CD4-positive, alpha-beta T cell treated with Interleukin-1 beta for 1 hour (primary cell): ENCODE data around the gene KL.

ENCODE experiments used
- DNase-seq, 2 donors: peaks; one replicate each; pipeline ENCODE4 v3.0.0-alpha.2; 2020 to 2022

KL gene

DNA sequence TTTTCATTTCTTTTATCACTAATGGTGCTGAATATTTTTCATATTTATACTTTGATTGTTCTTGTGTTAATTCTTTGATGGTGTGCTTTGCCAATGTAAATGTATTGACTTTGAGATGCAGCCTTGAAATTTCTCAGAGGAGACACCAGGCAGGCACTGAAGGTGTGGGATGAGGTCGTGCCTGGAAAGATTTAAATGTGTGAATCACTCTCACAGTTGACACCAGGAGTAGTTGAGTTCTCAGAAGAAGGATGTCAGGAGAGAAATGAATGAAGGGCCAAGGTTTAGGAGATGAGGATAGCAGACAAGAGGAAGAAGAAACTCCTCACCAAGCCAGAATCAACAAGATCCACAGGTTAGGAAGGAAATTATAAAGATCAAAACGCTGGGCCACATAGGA, 10.1 kb upstream of the KL start:
- DNase-seq: no peak

DNA sequence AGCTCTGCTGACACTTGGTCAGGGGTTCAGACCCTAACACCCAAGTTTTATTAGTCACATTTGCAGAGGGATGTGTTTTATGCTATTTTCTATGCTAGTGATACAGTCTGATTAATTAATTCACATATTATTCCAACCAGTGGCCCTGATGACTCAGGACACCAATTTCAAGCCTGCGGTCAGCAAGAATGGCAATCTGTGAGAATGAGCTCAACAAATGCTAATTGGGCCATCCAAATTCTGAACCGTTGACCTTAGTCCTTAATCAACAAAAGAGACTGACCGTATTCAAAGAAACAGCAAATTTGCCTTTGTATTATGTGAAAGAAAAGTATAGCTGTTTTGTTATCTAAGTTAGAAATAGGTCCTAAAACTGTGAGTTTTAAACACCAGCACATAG, 9.6 kb upstream of the KL start:
- DNase-seq: no peak

DNA sequence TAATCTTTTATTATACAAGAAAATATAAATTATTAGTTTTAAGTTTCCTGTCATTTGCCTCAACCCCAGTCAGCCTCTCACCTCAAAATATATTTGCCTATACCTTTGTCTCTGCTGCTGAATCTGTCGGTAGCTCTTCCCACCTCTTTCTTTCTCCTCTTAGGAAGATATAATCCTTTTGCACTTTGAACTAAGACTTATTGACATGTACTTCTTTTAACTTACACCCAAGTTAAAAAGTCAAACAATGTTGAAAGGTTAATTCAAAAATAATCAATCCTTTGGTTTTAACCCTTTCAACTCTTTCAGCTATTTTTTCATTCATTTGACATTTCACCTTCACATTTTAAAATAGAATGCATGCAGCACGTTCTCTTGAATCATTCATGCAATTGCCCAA, 9.0 kb upstream of the KL start:
- no peak for DNase-seq

DNA sequence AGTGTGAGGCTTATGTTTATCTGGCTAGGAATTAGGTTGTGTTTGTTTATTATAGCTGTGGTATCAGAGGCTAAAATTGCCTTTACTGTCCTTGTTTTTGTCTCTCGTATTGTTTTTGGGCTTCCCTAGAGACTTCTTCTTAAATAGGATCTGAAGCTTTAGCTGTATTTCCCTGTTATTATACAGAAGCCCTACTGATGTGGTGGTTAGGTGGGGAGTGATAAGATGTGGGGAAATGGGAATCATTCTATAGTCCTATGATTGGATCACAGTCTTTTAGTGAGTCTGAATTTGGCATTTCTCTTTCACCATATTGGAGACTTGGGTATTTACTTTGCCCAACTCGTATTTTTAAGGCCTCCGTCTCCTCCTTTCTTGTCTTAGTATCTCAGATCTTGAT, 8.3 kb upstream of the KL start:
- no peak for DNase-seq

DNA sequence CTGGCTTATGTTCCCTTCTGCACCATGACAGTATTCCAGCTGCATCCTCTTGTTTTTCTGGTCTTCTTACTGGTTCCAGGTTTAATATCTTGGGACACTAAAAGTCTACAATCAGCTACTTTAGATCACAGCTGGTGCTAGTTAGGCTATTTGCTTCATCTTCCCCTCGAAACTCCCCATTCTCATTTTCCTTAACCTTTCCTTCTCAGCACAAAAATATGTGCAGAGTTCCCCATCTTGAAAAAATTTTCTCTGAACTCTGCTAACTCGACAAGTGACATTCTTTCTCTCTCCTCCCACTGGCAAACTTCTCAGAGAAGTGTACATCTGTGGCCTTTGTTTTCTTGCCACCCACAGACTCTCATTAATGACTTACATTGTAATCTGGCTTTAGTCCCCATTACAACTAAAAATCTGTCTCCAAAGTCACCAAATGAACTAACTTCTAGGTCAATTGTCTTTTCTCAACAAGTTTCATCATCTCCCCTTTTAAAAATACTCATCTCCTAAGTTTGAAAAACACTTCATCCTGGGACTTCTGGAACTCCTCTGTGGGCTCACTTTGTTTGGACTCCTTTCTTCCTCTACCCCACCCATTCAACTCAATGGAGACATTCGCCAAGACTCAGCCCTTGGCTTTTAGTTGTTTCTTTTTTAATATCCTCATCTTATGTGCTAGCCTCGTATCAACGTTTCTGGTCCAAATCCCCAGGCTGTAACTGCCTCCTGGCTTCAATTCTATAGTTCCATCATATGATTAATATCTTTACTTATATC, 7.1 kb upstream of the KL start:
- no peak for DNase-seq

DNA sequence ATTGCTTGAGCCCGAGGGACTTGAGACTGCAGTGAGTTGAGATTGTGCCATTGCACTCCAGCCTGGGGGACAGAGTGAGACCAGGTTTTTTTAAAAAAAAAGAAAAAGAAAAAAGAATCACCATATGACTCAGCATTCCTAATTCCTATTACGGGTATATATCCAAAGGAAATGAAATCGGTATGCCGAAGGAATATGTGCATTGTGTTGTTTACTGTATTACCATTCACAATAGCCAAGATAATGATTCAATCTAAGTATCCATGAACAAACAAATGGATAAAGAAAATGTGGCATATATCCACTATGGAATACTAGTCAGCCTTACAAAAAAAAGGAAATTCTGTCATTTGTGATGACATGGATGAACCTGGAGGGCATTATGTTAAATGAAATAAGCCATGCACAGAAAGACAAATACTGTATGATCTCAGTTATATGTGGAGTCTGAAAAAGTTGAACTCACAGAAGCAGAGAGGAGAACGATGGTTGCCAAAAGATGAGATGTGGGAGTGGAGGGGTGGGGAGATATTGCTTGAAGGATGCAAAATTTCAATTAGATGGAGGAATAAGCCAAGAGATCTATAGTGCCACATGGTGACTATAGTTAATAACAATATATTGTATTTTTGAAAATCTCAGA, 4.3 kb upstream of the KL start:
- DNase-seq: no peak

DNA sequence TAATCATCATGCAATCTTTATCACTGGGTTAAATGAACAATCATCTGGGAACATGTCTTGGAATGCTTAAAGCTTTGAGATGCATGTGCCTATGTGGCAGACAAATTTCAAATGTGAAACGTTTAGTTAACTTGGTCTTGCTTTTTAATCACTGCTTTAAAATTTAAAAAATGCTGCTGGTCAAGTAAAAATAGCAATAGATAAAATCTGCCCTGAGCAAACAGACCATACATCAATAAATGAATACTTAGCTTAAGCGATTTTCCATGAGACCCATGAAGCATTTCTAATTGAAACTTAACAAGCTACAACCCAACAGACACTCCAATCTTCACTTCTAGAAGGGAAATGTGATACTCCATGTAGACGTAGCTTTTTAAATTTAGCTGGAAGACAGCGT, 1.9 kb upstream of the KL start:
- no peak for DNase-seq

- DNase-seq: no peak
Measured at GRCh38 chr13:33015241-33015668, 968 bp upstream of the KL start.

DNA sequence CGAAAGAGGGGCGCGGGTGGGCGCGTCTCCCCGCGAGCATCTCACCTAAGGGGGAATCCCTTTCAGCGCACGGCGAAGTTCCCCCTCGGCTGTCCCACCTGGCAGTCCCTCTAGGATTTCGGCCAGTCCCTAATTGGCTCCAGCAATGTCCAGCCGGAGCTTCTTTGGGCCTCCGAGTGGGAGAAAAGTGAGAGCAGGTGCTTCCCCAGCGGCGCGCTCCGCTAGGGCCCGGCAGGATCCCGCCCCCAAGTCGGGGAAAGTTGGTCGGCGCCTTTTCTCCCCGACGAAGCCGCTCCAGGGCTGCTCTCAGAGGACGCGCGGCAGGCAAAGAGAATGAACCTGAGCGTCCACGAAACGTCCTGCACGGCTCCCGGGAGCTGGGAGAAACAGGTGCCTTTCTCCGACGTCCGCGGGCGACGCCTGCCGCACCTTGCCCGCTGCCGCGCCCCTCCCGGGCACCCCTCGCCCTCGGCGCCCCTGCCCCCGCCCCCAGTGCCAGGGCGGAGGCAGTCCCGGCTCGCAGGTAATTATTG, 366 bp upstream of the KL start:
- DNase-seq: no peak

DNA sequence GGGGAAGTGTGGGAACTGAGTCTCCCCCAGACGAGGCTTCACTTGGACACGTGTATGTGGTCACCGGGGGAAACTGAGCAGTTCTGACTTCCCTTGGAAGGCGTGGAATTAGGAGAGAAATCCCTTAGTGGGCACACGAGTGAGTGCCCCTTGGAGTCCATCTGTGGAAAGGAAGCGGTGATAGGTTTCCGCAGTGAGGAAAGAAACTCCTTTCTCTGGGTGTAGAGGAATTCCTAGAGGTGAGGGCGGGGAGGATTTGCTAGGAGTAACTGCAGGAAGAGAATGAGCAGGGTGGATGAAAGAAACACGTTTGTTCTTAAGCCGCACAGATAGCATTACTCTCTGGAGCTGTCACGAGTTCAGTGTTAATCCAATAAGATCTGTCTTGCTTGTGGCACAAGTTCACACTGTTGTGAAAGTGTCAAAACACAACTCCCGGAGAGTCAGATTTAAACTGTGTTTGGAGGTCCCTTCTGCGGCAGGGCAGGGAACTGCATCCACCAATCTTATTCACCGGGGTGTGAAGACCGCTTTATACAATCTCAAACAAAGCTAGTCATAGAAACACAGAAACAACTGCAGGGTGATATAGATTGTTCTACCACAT, 1.2 kb downstream of the KL start:
- peak; percentile 36 to 39 for DNase-seq

DNA sequence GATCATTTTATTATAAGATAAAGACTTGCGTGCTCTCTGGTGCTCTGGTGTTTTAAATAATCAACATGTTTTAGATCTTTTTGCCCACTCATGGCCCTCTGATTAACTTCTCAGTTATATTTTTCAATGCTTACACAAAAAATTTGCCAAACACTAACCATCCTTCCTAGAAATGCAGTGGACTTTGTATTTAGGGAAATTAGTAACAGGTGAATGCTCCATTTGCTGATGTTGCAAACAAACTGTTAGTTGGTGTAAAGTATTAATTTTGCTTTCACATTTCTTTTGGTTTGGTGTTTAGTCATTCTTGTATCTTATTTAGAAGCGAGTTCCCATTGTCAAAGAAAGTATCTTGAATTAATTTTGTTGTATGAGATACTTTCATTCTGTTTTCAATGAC, 2.7 kb downstream of the KL start:
- no peak for DNase-seq

GRCh38 chr13:33022986-33023385, 6.8 kb downstream of the KL start:
- no peak for DNase-seq

DNA sequence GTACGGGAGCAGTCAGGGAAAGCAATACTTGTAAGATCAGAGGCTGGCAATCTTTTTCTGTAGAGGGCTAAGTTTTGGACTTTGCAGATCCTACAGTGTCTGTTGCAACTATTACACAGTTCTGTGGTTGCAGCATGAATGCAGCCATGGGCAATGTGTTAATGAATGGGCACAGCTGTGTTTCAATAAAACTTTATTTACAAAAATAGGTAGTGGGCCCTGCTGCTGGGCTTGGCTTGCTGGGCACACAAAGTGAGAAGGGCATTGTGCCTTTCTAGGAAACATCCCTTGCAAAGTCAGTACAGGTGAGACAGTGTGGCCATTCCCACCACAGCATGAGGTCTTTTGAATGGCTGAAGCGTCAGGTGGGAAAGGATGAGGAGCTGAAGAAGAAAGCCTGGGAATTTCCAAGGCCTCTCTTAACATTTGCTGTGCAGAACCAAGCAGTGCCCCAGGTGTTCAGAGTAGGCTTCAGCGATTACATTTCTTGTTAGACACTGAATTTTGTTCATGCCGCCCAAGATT, 9.1 kb downstream of the KL start:
- DNase-seq: no peak

GRCh38 chr13:33026489-33027152, 10.4 kb downstream of the KL start:
- no peak for DNase-seq

GRCh38 chr13:33028620-33029019, 12.4 kb downstream of the KL start:
- no peak for DNase-seq

DNA sequence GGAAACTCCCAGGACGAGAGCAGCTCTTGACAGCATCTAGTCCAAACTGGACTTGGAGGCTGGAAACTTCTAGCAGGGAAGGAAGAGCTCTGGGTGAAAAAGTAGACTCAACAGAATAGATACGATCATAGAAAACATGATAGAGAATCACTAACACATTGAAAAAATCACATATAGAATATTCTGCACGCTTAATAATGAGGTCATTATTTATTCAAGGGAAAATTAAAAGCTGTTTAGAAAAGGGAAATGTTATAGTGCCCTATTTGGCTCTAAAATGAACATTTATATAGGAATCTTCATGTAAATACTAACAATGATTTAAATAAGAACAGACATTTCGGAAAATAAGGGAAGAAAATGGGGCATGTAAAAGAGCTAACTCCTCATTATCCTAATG, 15.1 kb downstream of the KL start:
- no peak for DNase-seq

GRCh38 chr13:33032037-33032625, 15.9 kb downstream of the KL start:
- no peak for DNase-seq

- peak; percentile 16 to 22 for DNase-seq
Measured at GRCh38 chr13:33033051-33033812, 17.0 kb downstream of the KL start.

- DNase-seq: no peak
Measured at GRCh38 chr13:33033986-33034385, 17.8 kb downstream of the KL start.

GRCh38 chr13:33034882-33035520, 18.8 kb downstream of the KL start:
- DNase-seq: no peak

DNA sequence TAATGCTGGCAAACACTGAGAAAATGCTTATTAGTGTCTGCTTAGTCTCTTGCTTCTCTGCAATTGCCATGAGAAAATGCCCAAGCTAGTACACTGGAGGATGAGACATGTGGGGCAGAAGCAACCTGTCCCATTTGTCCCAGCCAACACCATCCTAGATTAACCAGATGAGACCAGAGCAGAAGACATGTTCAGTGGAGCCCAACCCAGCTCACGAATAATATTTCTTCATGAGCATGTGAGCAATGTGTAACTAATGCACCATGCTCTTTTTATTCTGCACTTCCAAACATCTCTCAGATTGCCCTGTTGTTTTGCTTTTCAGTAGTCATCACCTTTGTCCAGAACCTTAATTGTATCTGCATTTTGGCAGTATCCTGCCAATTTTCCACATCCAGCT, 21.4 kb downstream of the KL start:
- no peak for DNase-seq

- DNase-seq: no peak
Measured at GRCh38 chr13:33040090-33040489, 23.9 kb downstream of the KL start.
